Measurements from ENCODE around the gene BCHE. TPM values are rescaled to one million over a fixed set of nuclear protein-coding genes. Genes with fewer than 3 reads are reported as not detected.

Gene BCHE
- total and polyA plus RNA-seq, 2 of the 13 experiments (the other 11 are each of a cell fraction or from before 2014, with no cell fraction given): not detected

DNA sequence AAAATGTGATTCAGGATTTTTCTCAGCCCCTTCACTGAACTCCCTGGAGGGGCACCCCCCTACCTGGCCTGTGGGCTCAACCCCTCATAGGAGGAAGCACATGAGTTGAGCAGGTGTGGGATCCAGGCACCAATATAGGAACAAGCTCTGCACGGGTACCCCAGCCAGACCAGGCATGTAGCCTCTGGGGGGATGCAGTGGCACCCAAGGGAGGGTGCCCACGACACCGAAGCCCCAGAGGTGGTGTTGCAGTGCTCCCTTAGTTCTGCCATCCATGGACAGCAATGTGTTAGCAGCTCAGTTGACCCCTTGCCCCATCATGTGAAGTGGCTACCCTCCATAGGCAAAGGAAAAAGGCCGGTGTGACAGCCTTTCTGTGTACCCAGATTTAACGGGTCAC lies 30.9 kb upstream of the BCHE start:
- ChIA-PET CTCF (ENCODE audit: low intra/inter-chr PET ratio, low total read pairs) (no interaction called here), POLR2A (no interaction called here)
- Histone ChIP-seq H3K27me3 (ENCODE audit: control insufficient read depth in 1 of 2, insufficient read depth in 2 of 2, low read length in 2 of 2) (no peaks in the 10 kb centered on the region; a peak in 1 of 5 replicates), H3K36me3 (replicated peaks in 1 of 2; ENCODE audit: control insufficient read depth in 1 of 2, insufficient read depth in 2 of 2, low read length in 2 of 2) (no peaks in the 10 kb centered on the region), H3K9me3 (ENCODE audit: low read length) (no peaks in the 10 kb centered on the region), H3K4me3 (replicated peaks in 1 of 3; ENCODE audit: insufficient read depth in 1 of 3, low read depth in 2 of 3, low read length in 3 of 3) (no peak overlapping the region), H2AFZ (ENCODE audit: low read length) (no peak overlapping the region), H3K9ac (ENCODE audit: insufficient read depth, low read depth, low read length) (no peak overlapping the region), H3K4me1 (ENCODE audit: insufficient read depth, low read length) (no peaks in the 10 kb centered on the region), H4K20me1 (ENCODE audit: insufficient read depth, low read length) (no peaks in the 10 kb centered on the region), H3K4me2 (ENCODE audit: low read depth, low read length) (no peak overlapping the region), H3K79me2 (ENCODE audit: insufficient read depth, low read length) (no peaks in the 10 kb centered on the region), H3K27ac (ENCODE audit: extremely low read length, insufficient read depth, low read length) (no peak overlapping the region)
- ATAC-seq (no peak), FAIRE-seq (no peak), DNase-seq (ENCODE audit: low spot score) (no peak)
- WGBS (ENCODE audit: low lambda C conversion rate): 9% methylated on average over 5 of the region's 5 CpGs
- intact Hi-C loops (cut with micrococcal nuclease; ENCODE audit: unreplicated experiment) (no loop called here), in situ Hi-C loops (cut with HindIII; ENCODE audit: extremely low pct_ligation_motif_present, low pct_unique_long_range_greater_than_20kb) (loop anchor here (25.0 kb wide), 2 partner anchors 1169 to 1469 kb away; no protein-coding TSS in a partner anchor)
- TF ChIP-seq MXD4 (CRISPR knock-in tag; IDR thresholded peaks at IDR 0.05) (no peak), PHF8 (CRISPR knock-in tag; IDR thresholded peaks at IDR 0.05) (no peak), ZNF879 (CRISPR knock-in tag; IDR thresholded peaks at IDR 0.05) (no peak), ZNF577 (CRISPR knock-in tag; IDR thresholded peaks at IDR 0.05; ENCODE audit: borderline replicate concordance, low read depth) (no peak), IRX3 (CRISPR knock-in tag; IDR thresholded peaks at IDR 0.05; ENCODE audit: borderline replicate concordance, low read depth) (no peak), ARNTL (CRISPR knock-in tag; IDR thresholded peaks at IDR 0.05) (no peak)
- BruUV-seq (replicated peaks): no TSS peak

DNA sequence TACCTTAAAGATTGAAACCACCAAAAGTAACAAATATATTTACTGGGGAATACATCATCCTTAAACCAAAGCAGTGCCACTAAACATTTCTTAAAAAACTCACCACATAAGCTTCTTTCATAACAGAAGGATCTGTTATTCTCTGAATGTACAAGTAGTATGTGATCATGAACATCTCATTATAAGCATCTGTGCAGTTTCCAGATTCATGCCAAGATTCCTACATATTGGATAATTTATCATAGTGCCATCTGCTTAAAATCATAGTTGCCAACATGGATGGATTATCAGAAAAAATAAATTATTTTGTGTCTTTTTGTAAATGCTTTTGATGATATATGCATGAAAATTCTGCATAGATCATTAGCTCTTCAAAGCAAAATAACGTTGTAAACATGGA lies 21.8 kb upstream of the BCHE start:
- DNase-seq (ENCODE audit: low spot score) (no peak), FAIRE-seq (no peak), ATAC-seq (no peak)
- intact Hi-C loops (cut with micrococcal nuclease; ENCODE audit: unreplicated experiment): no loop called here
- CTCF ChIA-PET (ENCODE audit: low intra/inter-chr PET ratio, low total read pairs): no interaction called here
- no peak overlapping the region for H3K27ac ChIP-seq (ENCODE audit: extremely low read length, insufficient read depth, low read length)
- H3K4me3 ChIP-seq (replicated peaks in 1 of 3; ENCODE audit: insufficient read depth in 1 of 3, low read depth in 2 of 3, low read length in 3 of 3): no peak overlapping the region
- H2AFZ ChIP-seq (ENCODE audit: low read length): no peak overlapping the region
- no peak overlapping the region for H3K9ac ChIP-seq (ENCODE audit: insufficient read depth, low read depth, low read length)
- no peak overlapping the region for H3K4me2 ChIP-seq (ENCODE audit: low read depth, low read length)
- H3K79me2 ChIP-seq (ENCODE audit: insufficient read depth, low read length): no peaks in the 10 kb centered on the region
- no peaks in the 10 kb centered on the region for H3K36me3 ChIP-seq (replicated peaks in 1 of 2; ENCODE audit: control insufficient read depth in 1 of 2, insufficient read depth in 2 of 2, low read length in 2 of 2)
- in situ Hi-C loops (cut with HindIII; ENCODE audit: extremely low pct_ligation_motif_present, low pct_unique_long_range_greater_than_20kb): loop anchor here (25.0 kb wide), 2 partner anchors 1178 to 1478 kb away; no protein-coding TSS in a partner anchor
- H3K27me3 ChIP-seq (ENCODE audit: control insufficient read depth in 1 of 2, insufficient read depth in 2 of 2, low read length in 2 of 2): no peaks in the 10 kb centered on the region
- no TSS peak for BruUV-seq (replicated peaks)
- 0% methylated on average over 1 of the region's 1 CpG for WGBS (ENCODE audit: low lambda C conversion rate)
- POLR2A ChIA-PET: no interaction called here
- H3K9me3 ChIP-seq (ENCODE audit: low read length): no peaks in the 10 kb centered on the region
- H3K4me1 ChIP-seq (ENCODE audit: insufficient read depth, low read length): no peaks in the 10 kb centered on the region
- H4K20me1 ChIP-seq (ENCODE audit: insufficient read depth, low read length): no peaks in the 10 kb centered on the region
- TF ChIP-seq ZNF501 (CRISPR knock-in tag; IDR thresholded peaks at IDR 0.05) (no peak), ZFP36L1 (CRISPR knock-in tag; IDR thresholded peaks at IDR 0.05) (no peak), ZNF772 (CRISPR knock-in tag; IDR thresholded peaks at IDR 0.05) (no peak), ZNF605 (CRISPR knock-in tag; IDR thresholded peaks at IDR 0.05) (no peak), NFIB (CRISPR knock-in tag; IDR thresholded peaks at IDR 0.05; ENCODE audit: borderline replicate concordance) (no peak), NR2F2 (IDR thresholded peaks at IDR 0.05; ENCODE audit: borderline replicate concordance, low read depth) (no peak)
- TF ChIP-seq, protein P1, sequence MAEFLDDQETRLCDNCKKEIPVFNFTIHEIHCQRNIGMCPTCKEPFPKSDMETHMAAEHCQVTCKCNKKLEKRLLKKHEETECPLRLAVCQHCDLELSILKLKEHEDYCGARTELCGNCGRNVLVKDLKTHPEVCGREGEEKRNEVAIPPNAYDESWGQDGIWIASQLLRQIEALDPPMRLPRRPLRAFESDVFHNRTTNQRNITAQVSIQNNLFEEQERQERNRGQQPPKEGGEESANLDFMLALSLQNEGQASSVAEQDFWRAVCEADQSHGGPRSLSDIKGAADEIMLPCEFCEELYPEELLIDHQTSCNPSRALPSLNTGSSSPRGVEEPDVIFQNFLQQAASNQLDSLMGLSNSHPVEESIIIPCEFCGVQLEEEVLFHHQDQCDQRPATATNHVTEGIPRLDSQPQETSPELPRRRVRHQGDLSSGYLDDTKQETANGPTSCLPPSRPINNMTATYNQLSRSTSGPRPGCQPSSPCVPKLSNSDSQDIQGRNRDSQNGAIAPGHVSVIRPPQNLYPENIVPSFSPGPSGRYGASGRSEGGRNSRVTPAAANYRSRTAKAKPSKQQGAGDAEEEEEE (CRISPR knock-in tag; IDR thresholded peaks at IDR 0.05; ENCODE audit: borderline replicate concordance): no peak
- TF ChIP-seq, protein P2, sequence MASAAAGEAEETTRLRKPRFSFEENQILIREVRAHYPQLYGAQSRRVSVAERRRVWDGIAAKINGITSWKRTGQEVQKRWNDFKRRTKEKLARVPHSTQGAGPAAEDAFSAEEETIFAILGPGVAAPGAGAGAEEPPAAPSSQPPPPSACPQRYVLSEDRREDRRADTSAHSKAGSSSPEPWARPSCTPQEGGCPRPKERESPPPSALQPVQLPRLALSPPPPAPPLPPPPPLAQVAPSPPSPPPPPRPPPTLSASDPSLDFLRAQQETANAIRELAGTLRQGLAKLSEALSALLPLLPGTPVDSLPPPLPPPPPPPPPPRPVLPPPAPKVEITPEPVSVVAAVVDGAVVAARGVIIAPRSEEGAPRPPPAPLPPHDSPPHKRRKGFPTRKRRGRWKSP (CRISPR knock-in tag; IDR thresholded peaks at IDR 0.05): no peak
